Gastrocnemius medialis (tissue), 4 donors: Measurements from ENCODE around the gene C15orf62. TPM values are rescaled to one million over a fixed set of nuclear protein-coding genes. Genes with fewer than 3 reads are reported as not detected.

Experiments
- ATAC-seq, 2 donors: fragments of 150-250 bp; one replicate each; pipeline ENCODE4 v1.9.1; 2016
- DNase-seq, 2 donors: peaks; one replicate each; pipeline ENCODE4 v3.0.0-alpha.2; 2019
- H3K27ac ChIP-seq, 4 donors: fragments of 200-600 bp; sonication (generic); 1 replicate in 1 of 4; 2 replicates in 3 of 4; pipeline ENCODE4 v1.5.1; 2016 to 2018; ENCODE audit warnings: mild to moderate bottlenecking in 2 of 4, moderate library complexity in 1 of 4
- H3K27me3 ChIP-seq, 3 donors: fragments of 200-600 bp; sonication (generic) in 2 of 3; 1 replicate in 1 of 3; 2 replicates in 2 of 3; pipeline versions ENCODE4 v1.5.1 to v1.6.0; 2016 to 2019; ENCODE audit warnings: mild to moderate bottlenecking in 1 of 3, moderate library complexity in 1 of 3
- H3K36me3 ChIP-seq, 2 donors: fragments of 200-600 bp; sonication (generic) in 1 of 2; one replicate each; pipeline ENCODE4 v1.5.1; 2017 to 2018
- H3K4me1 ChIP-seq, 2 donors: fragments of 200-600 bp; sonication (generic) in 1 of 2; one replicate each; pipeline ENCODE4 v1.5.1; 2016 to 2017; ENCODE audit warnings: mild to moderate bottlenecking in 2 of 2
- H3K4me3 ChIP-seq, 4 donors: fragments of 200-600 bp; sonication (generic) in 3 of 4; 1 replicate in 1 of 4; 2 replicates in 3 of 4; pipeline ENCODE4 v1.5.1; 2016 to 2019; ENCODE audit warnings: mild to moderate bottlenecking in 2 of 4
- H3K9me3 ChIP-seq, 3 donors: fragments of 200-600 bp; sonication (generic) in 2 of 3; 1 replicate in 1 of 3; 2 replicates in 2 of 3; pipeline ENCODE4 v1.5.1; 2016 to 2019
- CTCF ChIP-seq, 5 experiments: fragments of 450-650 bp in 3 of 5; fragments of 200-600 bp in 2 of 5; sonication (generic) in 2 of 5; IDR thresholded peaks in 4 of 5; conservative IDR thresholded peaks in 1 of 5; 1 replicate in 4 of 5; 2 replicates in 1 of 5; pipeline ENCODE4 v1.5.1; 2016 to 2019; ENCODE audit warnings: antibody characterized with exemption in 5 of 5, mild to moderate bottlenecking in 3 of 5, moderate library complexity in 3 of 5
- POLR2A ChIP-seq, 2 donors: fragments of 450-650 bp; IDR thresholded peaks; one replicate each; pipeline ENCODE4 v1.6.1; 2017; ENCODE audit warnings: antibody characterized with exemption in 2 of 2, mild to moderate bottlenecking in 2 of 2, moderate library complexity in 2 of 2
- in situ Hi-C, 4 donors: fragments of 200-750 bp; cut with MboI; loops; one replicate each; pipeline versions ENCODE4 v1.15.0 to v1.8.0; 2017; ENCODE audit warnings: low sequenced_read_pairs in 4 of 4
- intact Hi-C: fragments of 100-400 bp; cut with DNase I; formaldehyde crosslinking; loops from one replicate; pipeline ENCODE4 v1.15.1; 2023; ENCODE audit warnings: low total_unique reads
- total RNA-seq, 4 donors: library from RNA; depleted of rRNA; stranded (reverse); fragments of >200 nt; gene quantifications; one replicate each; pipeline versions ENCODE4 v1.1.0 to v1.2.3, GENCODE V29; 2016

Gene C15orf62
- under 1 TPM in 2 of 4 donors, not detected in 2; 0.09 to 0.49 TPM for total RNA-seq

DNA sequence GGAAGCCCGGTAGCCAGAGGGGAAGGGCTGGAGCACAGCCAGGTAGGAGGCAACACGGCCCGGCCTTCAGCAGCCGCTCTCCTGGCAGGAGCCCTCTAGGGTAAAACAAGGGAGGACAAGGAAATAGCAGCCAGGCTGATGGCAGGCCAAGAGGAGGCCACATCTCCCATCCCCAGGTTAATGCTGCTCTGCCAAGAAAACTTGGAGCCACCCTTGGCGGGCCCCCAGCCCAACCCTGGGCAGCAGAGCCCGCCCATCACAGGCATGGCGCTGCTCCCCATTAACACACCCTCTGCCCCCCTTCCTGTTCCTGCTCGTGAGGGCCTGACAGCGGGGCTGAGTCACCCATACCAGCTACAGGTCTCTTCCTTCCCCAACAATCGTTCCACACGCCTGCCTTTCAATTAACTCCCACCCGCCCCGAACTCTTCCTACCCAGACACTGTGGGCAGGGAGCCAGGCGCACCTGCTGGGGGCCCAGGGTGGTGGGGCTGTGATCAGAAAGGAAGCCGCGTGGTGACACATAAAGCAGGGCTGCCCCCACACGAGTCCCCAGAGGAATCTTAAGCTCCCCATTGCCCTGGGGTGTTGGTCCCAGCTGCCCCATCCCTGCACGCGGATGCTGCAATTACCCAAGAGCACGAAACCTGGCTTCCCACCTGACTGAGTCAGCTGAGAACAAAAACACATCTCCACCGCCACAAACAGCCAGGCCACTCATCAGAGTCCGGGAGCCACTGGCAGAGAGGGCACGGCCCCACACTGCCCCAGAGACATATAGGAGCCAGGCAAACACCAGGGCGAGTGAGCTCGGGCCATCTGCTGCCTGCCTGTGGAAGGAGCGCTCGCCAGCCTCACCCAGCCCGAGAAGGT, at the start of gene C15orf62:
Gene C15orf62 (plus strand): TSS at position 707 of the 873 bp plus-strand sequence. CDS start 516 bp downstream, outside the sequence.
- Histone ChIP-seq H3K36me3 (peaks cover 0 to 35% of the 10 kb centered on the region in 2 donors), H3K4me1 (peaks cover 7 to 12% of the 10 kb centered on the region in 2 donors), H3K4me3 (no peak within 1 kb of the TSS), H3K9me3 (no peaks in the 10 kb centered on the region), H3K27me3 (no peaks in the 10 kb centered on the region), H3K27ac (peak within 1 kb of the TSS in 3 of 4 donors; percentile 22 to 47 (median 31))
- intact Hi-C loops = loop anchor here (10.0 kb wide), 1 partner anchor 345 kb away; the partner anchor contains the start of gene INO80
- TF ChIP-seq CTCF (IDR thresholded peaks at IDR 0.05 in 4 of 5, conservative IDR thresholded peaks at IDR 0.05 in 1 of 5) = no peak
- DNase-seq (no peak), ATAC-seq (no peak)
- in situ Hi-C loops = no loop called here

- DNase-seq = no peak
- in situ Hi-C loops (no loop called here), intact Hi-C loops (no loop called here)
- no peak overlapping the region for H3K4me3 ChIP-seq
- H3K27ac ChIP-seq = no peak overlapping the region
- ATAC-seq = no peak
- TF ChIP-seq POLR2A (IDR thresholded peaks at IDR 0.05) = no peak
- TF ChIP-seq CTCF (IDR thresholded peaks at IDR 0.05 in 4 of 5, conservative IDR thresholded peaks at IDR 0.05 in 1 of 5) = no peak
- no peaks in the 10 kb centered on the region for H3K4me1 ChIP-seq
- no peaks in the 10 kb centered on the region for H3K27me3 ChIP-seq
- no peaks in the 10 kb centered on the region for H3K36me3 ChIP-seq
- no peaks in the 10 kb centered on the region for H3K9me3 ChIP-seq
Observed at GRCh38 chr15:40721701-40722100, 48.1 kb upstream of the C15orf62 start.

DNA sequence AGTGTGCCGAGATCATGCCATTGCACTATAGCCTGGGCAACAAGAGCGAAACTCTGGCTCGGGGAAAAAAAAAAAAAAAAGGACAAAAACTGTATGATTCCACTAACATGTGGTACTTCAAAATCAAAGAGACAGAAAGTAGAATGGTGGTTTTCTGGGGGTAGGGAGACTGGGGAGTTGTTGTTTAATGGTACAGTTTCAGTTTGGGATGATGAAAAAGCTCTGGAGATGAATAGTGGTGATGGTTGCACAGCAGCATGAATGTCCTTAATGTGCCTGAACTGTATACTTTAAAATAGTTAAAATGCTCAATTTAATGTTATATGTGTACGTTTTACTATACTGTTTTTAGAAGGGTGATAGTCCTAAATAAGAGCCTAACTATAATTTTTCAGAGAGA, 47.4 kb upstream of the C15orf62 start:
- Histone ChIP-seq H3K27ac (no peak overlapping the region), H3K4me3 (no peak overlapping the region), H3K9me3 (no peaks in the 10 kb centered on the region), H3K27me3 (no peaks in the 10 kb centered on the region), H3K36me3 (no peaks in the 10 kb centered on the region), H3K4me1 (no peaks in the 10 kb centered on the region)
- ATAC-seq (no peak), DNase-seq (no peak)
- in situ Hi-C loops = no loop called here
- TF ChIP-seq CTCF (IDR thresholded peaks at IDR 0.05 in 4 of 5, conservative IDR thresholded peaks at IDR 0.05 in 1 of 5) (no peak), POLR2A (IDR thresholded peaks at IDR 0.05) (no peak)
- intact Hi-C loops = no loop called here

DNA sequence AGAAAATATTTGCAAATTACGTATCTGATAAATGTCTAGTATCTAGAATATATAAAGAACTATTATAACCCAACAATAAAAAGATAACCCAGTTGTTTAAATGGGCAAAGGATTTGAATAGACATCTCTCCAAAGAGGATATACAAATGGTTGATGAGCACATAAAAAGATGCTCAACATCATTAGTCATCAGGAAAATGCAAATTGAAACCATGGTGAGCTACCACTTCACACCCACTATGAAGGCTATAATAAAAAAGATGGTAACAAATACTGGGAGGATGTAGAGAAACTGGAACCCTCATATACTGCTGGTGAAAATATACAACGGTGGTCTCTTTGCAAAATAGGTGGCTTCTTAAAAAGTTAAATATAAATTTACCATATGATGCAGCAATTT, 46.8 kb upstream of the C15orf62 start:
- H3K27me3 ChIP-seq = no peaks in the 10 kb centered on the region
- DNase-seq = no peak
- no peaks in the 10 kb centered on the region for H3K4me1 ChIP-seq
- intact Hi-C loops (no loop called here), in situ Hi-C loops (no loop called here)
- no peak overlapping the region for H3K27ac ChIP-seq
- no peak for ATAC-seq
- H3K4me3 ChIP-seq = no peak overlapping the region
- TF ChIP-seq POLR2A (IDR thresholded peaks at IDR 0.05) = no peak
- TF ChIP-seq CTCF (IDR thresholded peaks at IDR 0.05 in 4 of 5, conservative IDR thresholded peaks at IDR 0.05 in 1 of 5) = no peak
- no peaks in the 10 kb centered on the region for H3K9me3 ChIP-seq
- no peaks in the 10 kb centered on the region for H3K36me3 ChIP-seq
